Activated B cell treated with CpG ODN at 0.5 μM for 24 hours (primary cell): ENCODE results near the gene COA5. TPM values are rescaled to one million over a fixed set of nuclear protein-coding genes. Genes with fewer than 3 reads are reported as not detected.

Source experiments
- ATAC-seq: fragments of 200-7000 bp; cut with Tn5 transposase; one replicate; pipeline ENCODE4 v1.10.0; 2021; ENCODE audit warnings: low read depth, mild to moderate bottlenecking, moderate library complexity
- CTCF ChIA-PET: fragments of 350-600 bp; sonication (Branson Sonifier 250); formaldehyde crosslinking; loops from one replicate; lab custom pipeline; 2021; ENCODE audit warnings: antibody characterized with exemption; lab: Charles Lee
- POLR2A ChIA-PET: fragments of 350-600 bp; sonication (Branson Sonifier 250); formaldehyde crosslinking; loops from one replicate; lab custom pipeline; 2021; ENCODE audit warnings: antibody characterized with exemption; lab: Charles Lee
- DNase-seq: peaks from one replicate; pipeline ENCODE4 v3.0.0; 2022
- H3K27ac Mint-ChIP-seq: one replicate; pipeline ENCODE4 v1.8.0; 2020; ENCODE audit warnings: mixed read lengths
- H3K27me3 Mint-ChIP-seq: one replicate; pipeline ENCODE4 v1.8.0; 2021; ENCODE audit warnings: mixed read lengths
- H3K36me3 Mint-ChIP-seq: one replicate; pipeline ENCODE4 v1.8.0; 2021; ENCODE audit warnings: low read depth, mixed read lengths
- H3K4me1 Mint-ChIP-seq: one replicate; pipeline ENCODE4 v1.8.0; 2021; ENCODE audit warnings: mixed read lengths
- H3K4me3 Mint-ChIP-seq: one replicate; pipeline ENCODE4 v1.8.0; 2020; ENCODE audit warnings: mild to moderate bottlenecking, mixed read lengths
- H3K9me3 Mint-ChIP-seq: one replicate; pipeline ENCODE4 v1.8.0; 2020; ENCODE audit warnings: mixed read lengths
- intact Hi-C: fragments of 100-400 bp; cut with micrococcal nuclease; formaldehyde crosslinking; loops from one replicate; pipeline ENCODE4 v1.15.1; 2024
- total RNA-seq: library from RNA; stranded (reverse); gene quantifications from 2 replicates; pipeline ENCODE4 v1.2.3, GENCODE V29; 2022
- TF ChIP-seq, protein P1 (sequence below): fragments of 200-600 bp; IDR thresholded peaks from one replicate; pipeline ENCODE4 v1.8.0; 2022; ENCODE audit warnings: antibody characterized with exemption, mild to moderate bottlenecking

Gene COA5
- total RNA-seq, 1 donor from 2014 or later = 37.6 TPM

DNA sequence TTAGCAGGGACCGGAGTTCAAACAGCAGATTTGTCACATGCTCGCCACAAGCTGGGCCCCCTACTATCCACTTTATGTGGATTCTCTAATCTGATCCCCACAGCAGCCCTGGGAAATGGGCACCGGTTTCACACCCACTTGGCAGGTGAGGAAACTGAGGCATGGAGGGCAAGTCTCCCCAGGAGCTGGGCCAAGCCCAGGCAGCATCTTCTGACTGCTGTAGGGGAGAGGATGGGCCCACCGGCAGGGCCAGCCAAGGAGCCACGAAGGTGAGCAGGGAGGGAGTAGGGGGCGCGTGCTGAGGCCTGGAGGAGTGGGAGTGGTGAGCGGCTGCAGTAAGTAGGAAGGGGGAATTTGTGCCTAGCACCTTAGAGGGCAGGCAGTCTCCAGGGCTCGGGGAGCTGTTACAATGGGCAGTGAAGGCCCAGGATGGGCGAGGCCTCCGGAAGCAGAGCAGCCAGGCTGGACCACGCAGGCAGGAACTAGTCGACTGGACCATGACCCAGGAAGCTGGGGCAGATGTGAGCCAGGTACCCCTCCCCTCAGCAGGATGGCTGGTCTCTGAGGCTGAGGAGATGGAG is 37.1 kb downstream of the COA5 start:
- intact Hi-C loops = no loop called here
- no peaks in the 10 kb centered on the region for H3K9me3 Mint-ChIP-seq
- ATAC-seq = no peak
- ChIA-PET POLR2A (no interaction called here), CTCF (no interaction called here)
- H3K36me3 Mint-ChIP-seq = peaks cover 48% of the 10 kb centered on the region
- no peak for DNase-seq
- H3K27me3 Mint-ChIP-seq = no peaks in the 10 kb centered on the region
- no peaks in the 10 kb centered on the region for H3K4me1 Mint-ChIP-seq
- H3K27ac Mint-ChIP-seq = no peak overlapping the region
- TF ChIP-seq, protein P1, sequence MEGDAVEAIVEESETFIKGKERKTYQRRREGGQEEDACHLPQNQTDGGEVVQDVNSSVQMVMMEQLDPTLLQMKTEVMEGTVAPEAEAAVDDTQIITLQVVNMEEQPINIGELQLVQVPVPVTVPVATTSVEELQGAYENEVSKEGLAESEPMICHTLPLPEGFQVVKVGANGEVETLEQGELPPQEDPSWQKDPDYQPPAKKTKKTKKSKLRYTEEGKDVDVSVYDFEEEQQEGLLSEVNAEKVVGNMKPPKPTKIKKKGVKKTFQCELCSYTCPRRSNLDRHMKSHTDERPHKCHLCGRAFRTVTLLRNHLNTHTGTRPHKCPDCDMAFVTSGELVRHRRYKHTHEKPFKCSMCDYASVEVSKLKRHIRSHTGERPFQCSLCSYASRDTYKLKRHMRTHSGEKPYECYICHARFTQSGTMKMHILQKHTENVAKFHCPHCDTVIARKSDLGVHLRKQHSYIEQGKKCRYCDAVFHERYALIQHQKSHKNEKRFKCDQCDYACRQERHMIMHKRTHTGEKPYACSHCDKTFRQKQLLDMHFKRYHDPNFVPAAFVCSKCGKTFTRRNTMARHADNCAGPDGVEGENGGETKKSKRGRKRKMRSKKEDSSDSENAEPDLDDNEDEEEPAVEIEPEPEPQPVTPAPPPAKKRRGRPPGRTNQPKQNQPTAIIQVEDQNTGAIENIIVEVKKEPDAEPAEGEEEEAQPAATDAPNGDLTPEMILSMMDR = no peak
- H3K4me3 Mint-ChIP-seq = no peak overlapping the region

DNA sequence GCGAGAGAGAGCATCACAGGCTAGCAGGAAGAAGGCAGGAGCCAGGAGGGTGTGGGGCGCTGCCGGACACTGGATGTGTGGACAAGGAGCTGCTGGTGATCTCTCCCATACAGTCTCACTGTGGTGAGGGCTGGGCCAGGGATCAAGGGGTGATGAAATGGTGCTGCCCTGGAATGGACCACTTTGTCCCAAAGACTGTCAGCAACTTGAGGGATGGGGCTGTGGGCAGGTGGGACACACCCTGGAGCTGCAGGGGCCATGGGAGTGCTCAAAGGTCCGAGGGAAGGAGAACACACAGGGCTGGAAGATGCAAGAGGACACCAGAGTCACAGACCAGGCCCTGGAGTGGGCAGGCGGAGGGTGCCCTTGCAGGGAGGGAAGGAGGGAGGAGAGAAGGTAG is 38.0 kb downstream of the COA5 start:
- H3K36me3 Mint-ChIP-seq = peaks cover 55% of the 10 kb centered on the region
- DNase-seq (no peak), ATAC-seq (no peak)
- H3K27me3 Mint-ChIP-seq = no peaks in the 10 kb centered on the region
- ChIA-PET POLR2A (no interaction called here), CTCF (no interaction called here)
- no peaks in the 10 kb centered on the region for H3K9me3 Mint-ChIP-seq
- TF ChIP-seq, protein P1 = no peak
- H3K4me3 Mint-ChIP-seq = no peak overlapping the region
- intact Hi-C loops = no loop called here
- H3K4me1 Mint-ChIP-seq = no peaks in the 10 kb centered on the region
- H3K27ac Mint-ChIP-seq = no peak overlapping the region

DNA sequence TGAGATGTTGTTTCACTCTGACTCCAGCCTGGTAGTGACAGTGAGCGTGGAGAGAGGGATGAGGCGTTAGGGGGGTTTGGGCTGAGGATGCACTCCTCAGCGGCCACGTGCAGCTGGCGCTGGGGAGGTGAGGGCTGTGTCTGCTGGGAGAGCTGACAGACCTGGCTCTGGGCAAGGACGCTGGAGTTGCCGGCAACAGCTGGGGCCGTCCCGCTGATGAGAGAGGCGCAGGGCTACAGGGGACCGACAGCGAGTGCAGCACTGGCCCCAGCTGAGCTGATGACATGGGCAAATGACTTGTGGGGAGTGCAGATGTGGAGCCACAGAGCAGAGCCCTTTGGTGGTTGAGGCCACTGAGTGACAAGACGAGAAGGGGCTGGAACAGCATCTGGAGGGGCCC is 38.4 kb downstream of the COA5 start:
- intact Hi-C loops = loop anchor here (1.0 kb wide), 2 partner anchors 79 to 157 kb away; no protein-coding TSS in a partner anchor
- H3K27ac Mint-ChIP-seq = no peak overlapping the region
- DNase-seq = no peak
- peaks cover 58% of the 10 kb centered on the region for H3K36me3 Mint-ChIP-seq
- TF ChIP-seq, protein P1 = no peak
- H3K9me3 Mint-ChIP-seq = no peaks in the 10 kb centered on the region
- H3K4me1 Mint-ChIP-seq = no peaks in the 10 kb centered on the region
- POLR2A ChIA-PET = no interaction called here
- H3K4me3 Mint-ChIP-seq = no peak overlapping the region
- CTCF ChIA-PET = no interaction called here
- H3K27me3 Mint-ChIP-seq = no peaks in the 10 kb centered on the region
- ATAC-seq = no peak

DNA sequence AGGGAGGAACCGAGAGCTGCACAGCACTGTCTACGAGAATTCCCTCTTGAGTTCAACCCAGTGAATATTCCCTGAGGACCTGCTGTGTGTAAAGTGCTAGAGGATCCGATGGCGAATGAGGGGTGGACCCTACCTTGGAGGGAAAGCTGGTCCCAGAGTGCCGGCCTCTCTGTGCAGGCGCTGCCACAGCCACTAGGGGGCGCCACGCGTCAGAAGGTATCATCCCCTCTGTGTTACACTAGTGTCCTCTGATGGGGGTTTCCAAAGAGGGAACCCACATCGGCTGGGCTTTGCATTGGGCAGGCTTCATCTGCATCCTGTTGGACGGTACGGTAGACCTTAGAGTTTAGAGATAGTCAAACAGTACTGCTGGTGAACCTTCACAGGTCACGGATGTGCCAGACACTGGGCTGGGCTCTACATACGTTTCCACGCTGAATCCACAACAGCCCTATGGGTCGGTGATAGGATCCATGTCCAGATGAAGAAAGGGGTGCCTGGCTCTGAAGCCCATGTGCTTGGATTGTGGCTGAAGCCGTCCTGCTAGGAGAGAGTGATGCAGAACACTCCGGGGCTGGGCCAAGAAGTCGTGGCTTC is 39.0 kb downstream of the COA5 start:
- H3K4me3 Mint-ChIP-seq = no peak overlapping the region
- peaks cover 58% of the 10 kb centered on the region for H3K36me3 Mint-ChIP-seq
- H3K9me3 Mint-ChIP-seq = no peaks in the 10 kb centered on the region
- POLR2A ChIA-PET = no interaction called here
- intact Hi-C loops = loop anchor here (1.0 kb wide), 2 partner anchors 80 to 156 kb away; no protein-coding TSS in a partner anchor
- DNase-seq = peak; percentile 57
- ATAC-seq = peak; percentile 82
- CTCF ChIA-PET = interaction anchor here (1.1 to 1.5 kb wide), 4 partner anchors 9 to 156 kb away, joined by 3 to 9 read pairs (median 4); no protein-coding TSS in a partner anchor
- H3K27me3 Mint-ChIP-seq = no peaks in the 10 kb centered on the region
- TF ChIP-seq, protein P1 = no peak
- H3K4me1 Mint-ChIP-seq = no peaks in the 10 kb centered on the region
- H3K27ac Mint-ChIP-seq = no peak overlapping the region

DNA sequence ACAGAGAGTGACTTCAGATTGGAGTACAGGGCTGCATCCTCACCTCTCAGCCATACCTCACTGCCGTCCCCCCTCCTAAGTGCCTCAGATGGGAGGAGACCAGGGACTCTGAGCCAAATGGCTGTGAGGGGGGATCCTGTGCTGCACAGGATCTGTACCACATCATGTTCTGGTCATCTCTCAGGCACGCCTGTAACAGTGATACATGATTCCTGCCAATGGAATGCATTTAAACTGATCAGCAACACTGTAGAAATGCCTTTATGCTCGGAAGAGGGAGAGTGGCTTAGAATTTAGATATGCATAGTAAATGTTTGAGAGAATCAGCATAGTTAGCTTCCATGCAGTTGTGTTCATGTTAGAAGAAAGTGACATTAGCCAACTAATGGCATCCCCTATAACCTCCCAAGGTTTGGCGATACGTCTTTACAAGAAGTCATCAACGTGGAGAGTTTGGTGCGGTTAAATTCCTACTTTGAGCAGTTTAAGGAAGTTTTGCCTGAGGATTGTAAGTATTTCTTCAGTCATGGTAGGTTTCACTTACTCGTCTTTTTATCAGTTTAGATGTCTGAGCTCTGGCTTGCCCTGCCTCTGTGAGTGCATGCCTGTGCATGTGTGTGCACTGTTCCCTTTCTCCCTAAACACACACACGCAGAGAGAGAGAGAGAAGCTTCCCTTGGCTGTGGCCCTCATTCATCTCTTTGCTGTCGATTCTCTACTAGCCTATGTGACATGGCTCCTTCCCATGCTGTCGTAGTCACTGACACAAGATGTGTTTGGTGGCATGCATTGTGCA is 40.0 kb downstream of the COA5 start:
- DNase-seq (no peak), ATAC-seq (no peak)
- no peak overlapping the region for H3K27ac Mint-ChIP-seq
- H3K4me1 Mint-ChIP-seq = no peaks in the 10 kb centered on the region
- H3K9me3 Mint-ChIP-seq = no peaks in the 10 kb centered on the region
- ChIA-PET CTCF (interaction anchor here (1.1 to 1.5 kb wide), 4 partner anchors 8 to 156 kb away, joined by 3 to 9 read pairs (median 4); no protein-coding TSS in a partner anchor), POLR2A (no interaction called here)
- peaks cover 54% of the 10 kb centered on the region for H3K36me3 Mint-ChIP-seq
- TF ChIP-seq, protein P1 = no peak
- intact Hi-C loops = no loop called here
- H3K27me3 Mint-ChIP-seq = no peaks in the 10 kb centered on the region
- H3K4me3 Mint-ChIP-seq = no peak overlapping the region
